Measurements from ENCODE around the gene STBD1. TPM values are rescaled to one million over a fixed set of nuclear protein-coding genes. Genes with fewer than 3 reads are reported as not detected.

The STBD1 gene
- total and polyA plus RNA-seq, 7 experiments from 2014 or later, result 0.27 to 2.1 (median 0.72) TPM; not detected in 1

GRCh38 chr4:76296286-76296820 lies 10.2 kb upstream of the STBD1 start:
- DNase-seq (no peak), ATAC-seq (no peak)
- Mint-ChIP-seq H3K9me3 (peaks cover 0 to 47% (median 17%) of the 10 kb centered on the region in 11 donors), H3K27me3 (peaks cover 0 to 21% (median 14%) of the 10 kb centered on the region in 5 donors), H3K4me3 (no peak overlapping the region), H3K27ac (no peak overlapping the region), H3K4me1 (peaks cover 0 to 16% (median 4%) of the 10 kb centered on the region in 7 donors), H3K36me3 (peaks cover 4 to 39% (median 15%) of the 10 kb centered on the region in 5 donors)
- no peaks in the 10 kb centered on the region for H3K36me3 ChIP-seq (ENCODE audit: control insufficient read depth in 2 of 3, insufficient read depth in 3 of 3, low read length in 3 of 3)
- no peaks in the 10 kb centered on the region for H3K27me3 ChIP-seq (ENCODE audit: control insufficient read depth in 2 of 2, insufficient read depth in 2 of 2, low read length in 2 of 2)
- H3K4me1 ChIP-seq (ENCODE audit: control insufficient read depth in 2 of 2, insufficient read depth in 2 of 2, low read length in 2 of 2), result no peaks in the 10 kb centered on the region
- H3K9me3 ChIP-seq (ENCODE audit: control insufficient read depth in 2 of 3, low read length in 3 of 3), result peaks cover 0 to 5% (median 0%) of the 10 kb centered on the region in 3 experiments
- H3K27ac ChIP-seq (ENCODE audit: low read depth, low read length), result no peak overlapping the region
- no peak overlapping the region for H3K4me3 ChIP-seq (ENCODE audit: low read length)
- intact Hi-C loops (cut with micrococcal nuclease), result no loop called here
- CTCF ChIA-PET, result interaction anchor here (0.5 kb wide), 1 partner anchor 557 kb away, joined by 3 read pairs; no protein-coding TSS in a partner anchor
- POLR2A ChIA-PET, result no interaction called here

DNA sequence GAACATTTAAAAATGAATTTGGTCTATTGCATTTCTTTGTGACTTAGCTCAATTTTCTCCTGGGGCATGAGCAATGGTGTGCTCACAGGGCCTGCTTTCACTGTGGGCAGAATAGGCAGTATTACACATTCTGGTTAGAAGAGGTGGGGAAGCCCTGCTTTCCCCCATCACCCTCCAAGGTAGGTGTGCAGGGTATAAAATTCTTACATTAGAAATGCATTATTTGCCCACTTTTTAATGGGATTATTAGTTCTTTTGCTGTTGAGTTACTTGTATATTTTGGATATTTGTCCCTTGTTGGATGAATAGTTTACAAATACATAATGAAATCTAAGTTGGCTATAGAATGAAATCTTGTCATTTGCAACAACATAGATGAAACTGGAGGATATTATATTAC lies 8.3 kb upstream of the STBD1 start:
- ATAC-seq (no peak), DNase-seq (no peak)
- no peaks in the 10 kb centered on the region for H3K27me3 ChIP-seq (ENCODE audit: control insufficient read depth in 2 of 2, insufficient read depth in 2 of 2, low read length in 2 of 2)
- H3K9me3 ChIP-seq (ENCODE audit: control insufficient read depth in 2 of 3, low read length in 3 of 3), result peaks cover 0 to 5% (median 0%) of the 10 kb centered on the region in 3 experiments
- intact Hi-C loops (cut with micrococcal nuclease), result no loop called here
- Mint-ChIP-seq H3K27ac (no peak overlapping the region), H3K9me3 (peaks cover 0 to 47% (median 17%) of the 10 kb centered on the region in 11 donors), H3K4me3 (no peak overlapping the region), H3K36me3 (peaks cover 4 to 39% (median 18%) of the 10 kb centered on the region in 5 donors), H3K27me3 (peaks cover 0 to 12% (median 6%) of the 10 kb centered on the region in 5 donors), H3K4me1 (peaks cover 0 to 32% (median 9%) of the 10 kb centered on the region in 7 donors)
- no peak overlapping the region for H3K27ac ChIP-seq (ENCODE audit: low read depth, low read length)
- H3K4me3 ChIP-seq (ENCODE audit: low read length), result no peak overlapping the region
- no peaks in the 10 kb centered on the region for H3K36me3 ChIP-seq (ENCODE audit: control insufficient read depth in 2 of 3, insufficient read depth in 3 of 3, low read length in 3 of 3)
- no peaks in the 10 kb centered on the region for H3K4me1 ChIP-seq (ENCODE audit: control insufficient read depth in 2 of 2, insufficient read depth in 2 of 2, low read length in 2 of 2)
- POLR2A ChIA-PET, result no interaction called here
- CTCF ChIA-PET, result interaction anchor here (0.9 kb wide), 1 partner anchor 80 kb away, joined by 3 read pairs; no protein-coding TSS in a partner anchor

GRCh38 chr4:76300012-76300411 lies 6.5 kb upstream of the STBD1 start:
- peaks cover 9 to 11% of the 10 kb centered on the region in 2 donors for H3K4me1 ChIP-seq (ENCODE audit: control insufficient read depth in 2 of 2, insufficient read depth in 2 of 2, low read length in 2 of 2)
- ATAC-seq, result peak; percentile 31
- peaks cover 0 to 5% (median 0%) of the 10 kb centered on the region in 3 experiments for H3K9me3 ChIP-seq (ENCODE audit: control insufficient read depth in 2 of 3, low read length in 3 of 3)
- no peak overlapping the region for H3K4me3 ChIP-seq (ENCODE audit: low read length)
- ChIA-PET POLR2A (no interaction called here), CTCF (no interaction called here)
- no peak overlapping the region for H3K27ac ChIP-seq (ENCODE audit: low read depth, low read length)
- no peak overlapping the region for H3K27ac Mint-ChIP-seq
- peaks cover 4 to 34% (median 18%) of the 10 kb centered on the region in 5 donors for H3K36me3 Mint-ChIP-seq
- no peak for DNase-seq
- intact Hi-C loops (cut with micrococcal nuclease), result loop anchor here in 1 of 2 donors (10.0 kb wide), 1 partner anchor 55 kb away; no protein-coding TSS in a partner anchor
- H3K36me3 ChIP-seq (ENCODE audit: control insufficient read depth in 2 of 3, insufficient read depth in 3 of 3, low read length in 3 of 3), result no peaks in the 10 kb centered on the region
- no peaks in the 10 kb centered on the region for H3K27me3 ChIP-seq (ENCODE audit: control insufficient read depth in 2 of 2, insufficient read depth in 2 of 2, low read length in 2 of 2)
- H3K27me3 Mint-ChIP-seq, result peaks cover 0 to 13% (median 5%) of the 10 kb centered on the region in 5 donors
- peaks cover 0 to 40% (median 17%) of the 10 kb centered on the region in 11 donors for H3K9me3 Mint-ChIP-seq
- H3K4me3 Mint-ChIP-seq, result no peak overlapping the region
- peaks cover 11 to 45% (median 25%) of the 10 kb centered on the region in 7 donors for H3K4me1 Mint-ChIP-seq

DNA sequence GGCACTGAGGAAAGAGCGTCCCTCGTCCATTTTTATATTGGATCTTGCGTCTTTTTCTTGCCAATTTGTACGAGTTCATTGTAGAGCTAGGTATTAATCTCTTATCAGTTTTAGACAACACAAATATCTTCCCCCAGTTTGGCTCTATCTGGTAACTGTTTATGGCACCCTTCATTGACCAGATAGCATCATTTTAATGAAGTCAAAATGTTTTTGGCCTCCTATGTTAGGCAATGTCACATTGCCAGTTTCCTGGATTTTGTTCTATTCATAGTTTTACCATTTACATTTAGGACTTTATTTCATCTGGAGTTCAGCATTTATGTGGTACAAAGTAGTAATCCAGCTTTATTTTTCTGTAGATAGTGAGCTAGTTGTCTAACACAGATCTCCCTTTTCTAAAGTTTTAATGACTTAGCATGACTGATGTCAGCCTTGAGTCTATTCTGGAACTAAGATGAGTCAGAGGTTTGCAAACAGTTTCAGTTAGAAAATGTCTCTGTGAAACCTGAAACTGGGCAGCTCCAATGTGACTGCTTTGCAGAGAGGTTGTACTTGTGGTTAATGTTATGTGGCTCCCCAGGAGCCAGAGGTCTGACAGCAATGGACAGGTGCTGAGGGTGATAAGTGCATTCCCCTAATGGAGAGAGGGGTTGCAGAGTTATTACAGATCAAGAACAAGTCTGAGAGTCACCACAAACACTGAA lies 5.3 kb upstream of the STBD1 start:
- intact Hi-C loops (cut with micrococcal nuclease), result loop anchor here in 1 of 2 donors (10.0 kb wide), 1 partner anchor 54 kb away; no protein-coding TSS in a partner anchor
- peaks cover 0 to under 1% (median 0%) of the 10 kb centered on the region in 3 experiments for H3K36me3 ChIP-seq (ENCODE audit: control insufficient read depth in 2 of 3, insufficient read depth in 3 of 3, low read length in 3 of 3)
- H3K27ac Mint-ChIP-seq, result peak overlapping the region in 1 of 9 donors; percentile 60
- H3K9me3 Mint-ChIP-seq, result peaks cover 0 to 33% (median 17%) of the 10 kb centered on the region in 11 donors
- peaks cover 0 to 10% (median 5%) of the 10 kb centered on the region in 5 donors for H3K27me3 Mint-ChIP-seq
- ATAC-seq (peak; percentile 18), DNase-seq (peak in 1 of 9 donors; percentile 40)
- peaks cover 0 to 5% (median 0%) of the 10 kb centered on the region in 3 experiments for H3K9me3 ChIP-seq (ENCODE audit: control insufficient read depth in 2 of 3, low read length in 3 of 3)
- H3K4me1 Mint-ChIP-seq, result peaks cover 20 to 52% (median 34%) of the 10 kb centered on the region in 7 donors
- H3K4me3 ChIP-seq (ENCODE audit: low read length), result no peak overlapping the region
- H3K36me3 Mint-ChIP-seq, result peaks cover 1 to 27% (median 17%) of the 10 kb centered on the region in 5 donors
- H3K4me3 Mint-ChIP-seq, result peak overlapping the region in 1 of 10 donors; percentile 21
- H3K4me1 ChIP-seq (ENCODE audit: control insufficient read depth in 2 of 2, insufficient read depth in 2 of 2, low read length in 2 of 2), result peaks cover 18% of the 10 kb centered on the region in 2 donors
- no peaks in the 10 kb centered on the region for H3K27me3 ChIP-seq (ENCODE audit: control insufficient read depth in 2 of 2, insufficient read depth in 2 of 2, low read length in 2 of 2)
- no peak overlapping the region for H3K27ac ChIP-seq (ENCODE audit: low read depth, low read length)
- ChIA-PET POLR2A (interaction anchor here (0.6 kb wide), 1 partner anchor 534 kb away, joined by 3 read pairs; no protein-coding TSS in a partner anchor), CTCF (no interaction called here)

- H3K4me3 Mint-ChIP-seq, result peak overlapping the region in 1 of 10 donors; percentile 21
- H3K36me3 Mint-ChIP-seq, result peaks cover 0 to 23% (median 11%) of the 10 kb centered on the region in 5 donors
- H3K27ac ChIP-seq (ENCODE audit: low read depth, low read length), result no peak overlapping the region
- no peaks in the 10 kb centered on the region for H3K27me3 ChIP-seq (ENCODE audit: control insufficient read depth in 2 of 2, insufficient read depth in 2 of 2, low read length in 2 of 2)
- ATAC-seq (no peak), DNase-seq (no peak)
- peaks cover 0 to 5% (median 0%) of the 10 kb centered on the region in 3 experiments for H3K36me3 ChIP-seq (ENCODE audit: control insufficient read depth in 2 of 3, insufficient read depth in 3 of 3, low read length in 3 of 3)
- H3K4me1 Mint-ChIP-seq, result peaks cover 20 to 52% (median 35%) of the 10 kb centered on the region in 7 donors
- H3K27ac Mint-ChIP-seq, result peak overlapping the region in 1 of 9 donors; percentile 51
- CTCF ChIA-PET, result no interaction called here
- peaks cover 0 to 14% (median 5%) of the 10 kb centered on the region in 5 donors for H3K27me3 Mint-ChIP-seq
- intact Hi-C loops (cut with micrococcal nuclease), result loop anchor here in 1 of 2 donors (10.0 kb wide), 1 partner anchor 53 kb away; no protein-coding TSS in a partner anchor
- H3K9me3 ChIP-seq (ENCODE audit: control insufficient read depth in 2 of 3, low read length in 3 of 3), result peaks cover 0 to 5% (median 0%) of the 10 kb centered on the region in 3 experiments
- POLR2A ChIA-PET, result no interaction called here
- H3K9me3 Mint-ChIP-seq, result peaks cover 0 to 28% (median 15%) of the 10 kb centered on the region in 11 donors
- no peak overlapping the region for H3K4me3 ChIP-seq (ENCODE audit: low read length)
- peaks cover 18% of the 10 kb centered on the region in 2 donors for H3K4me1 ChIP-seq (ENCODE audit: control insufficient read depth in 2 of 2, insufficient read depth in 2 of 2, low read length in 2 of 2)
Measured at GRCh38 chr4:76301775-76302162, 4.8 kb upstream of the STBD1 start.

DNA sequence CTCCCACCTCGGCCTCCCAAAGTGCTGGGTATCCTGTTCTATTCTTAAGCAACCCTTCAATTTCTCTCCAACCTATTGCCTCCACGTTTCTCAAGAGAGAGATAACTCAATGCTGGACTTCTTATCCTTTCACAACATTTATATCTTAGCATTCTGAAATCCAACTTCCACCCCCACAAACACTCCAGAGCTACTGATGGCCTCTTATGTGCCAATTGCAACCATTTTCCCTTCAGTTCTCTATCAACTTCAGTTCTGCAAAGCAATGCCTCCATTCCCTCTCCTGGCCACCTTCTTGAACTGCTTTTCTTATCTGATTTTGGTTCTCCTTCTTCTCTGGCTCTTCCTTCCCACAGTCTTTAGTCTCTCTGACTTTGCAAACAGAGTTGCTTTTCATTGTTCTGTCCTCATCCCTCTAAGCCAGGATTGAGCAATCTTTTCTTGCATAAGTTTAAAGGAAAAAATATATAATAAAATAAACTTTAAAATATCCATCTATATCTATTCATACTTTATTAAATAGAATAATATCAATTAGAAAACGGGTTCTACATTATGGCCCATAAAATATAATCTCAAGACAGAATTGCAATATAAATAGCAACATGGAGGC lies 3.6 kb upstream of the STBD1 start:
- Mint-ChIP-seq H3K4me1 (peaks cover 20 to 52% (median 35%) of the 10 kb centered on the region in 7 donors), H3K36me3 (peaks cover 0 to 17% (median 9%) of the 10 kb centered on the region in 5 donors), H3K27ac (peak overlapping the region in 1 of 9 donors; percentile 47), H3K4me3 (no peak overlapping the region), H3K27me3 (peaks cover 0 to 20% (median 5%) of the 10 kb centered on the region in 5 donors), H3K9me3 (peaks cover 0 to 16% (median 7%) of the 10 kb centered on the region in 11 donors)
- H3K4me3 ChIP-seq (ENCODE audit: low read length), result no peak overlapping the region
- ATAC-seq (no peak), DNase-seq (no peak)
- H3K9me3 ChIP-seq (ENCODE audit: control insufficient read depth in 2 of 3, low read length in 3 of 3), result no peaks in the 10 kb centered on the region
- POLR2A ChIA-PET, result no interaction called here
- H3K4me1 ChIP-seq (ENCODE audit: control insufficient read depth in 2 of 2, insufficient read depth in 2 of 2, low read length in 2 of 2), result peaks cover 18% of the 10 kb centered on the region in 2 donors
- CTCF ChIA-PET, result no interaction called here
- H3K36me3 ChIP-seq (ENCODE audit: control insufficient read depth in 2 of 3, insufficient read depth in 3 of 3, low read length in 3 of 3), result peaks cover 0 to 5% (median 0%) of the 10 kb centered on the region in 3 experiments
- no peak overlapping the region for H3K27ac ChIP-seq (ENCODE audit: low read depth, low read length)
- intact Hi-C loops (cut with micrococcal nuclease), result loop anchor here in 1 of 2 donors (10.0 kb wide), 1 partner anchor 52 kb away; no protein-coding TSS in a partner anchor
- no peaks in the 10 kb centered on the region for H3K27me3 ChIP-seq (ENCODE audit: control insufficient read depth in 2 of 2, insufficient read depth in 2 of 2, low read length in 2 of 2)
